IPS-18c (cell line): ENCODE results near the gene SUPT4H1.

ENCODE experiments used
- H3K4me3 ChIP-seq: 2 replicates; pipeline ENCODE4 v1.7.0; 2013; ENCODE audit warnings: low read depth, mild to moderate bottlenecking, low read length, moderate library complexity; ENCODE audit not compliant: insufficient read depth
- H3K9me3 ChIP-seq: one replicate; pipeline ENCODE4 v1.6.1; 2013; ENCODE audit warnings: mild to moderate bottlenecking, low read length, moderate library complexity; ENCODE audit not compliant: control insufficient read depth, insufficient read depth

Gene SUPT4H1

DNA sequence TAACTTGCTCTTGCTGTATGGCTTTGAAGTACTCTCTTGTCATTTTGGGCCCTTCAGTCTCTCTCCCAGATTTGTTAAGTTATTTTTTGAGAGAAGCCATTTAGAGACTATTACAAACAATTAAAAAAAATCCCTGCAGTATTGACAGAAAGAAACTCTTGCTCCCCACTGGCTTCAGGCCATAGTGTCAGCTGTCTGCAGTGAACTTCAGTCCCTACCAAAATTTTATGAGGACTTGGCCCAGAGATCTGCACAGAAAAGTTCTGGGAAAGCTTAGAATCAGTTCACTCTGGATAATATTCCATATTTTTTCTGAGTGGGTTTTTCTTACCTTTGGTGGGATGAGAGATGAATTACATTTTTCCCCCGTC, 30.9 kb upstream of the SUPT4H1 start:
- Histone ChIP-seq H3K4me3 (no peak overlapping the region), H3K9me3 (no peaks in the 10 kb centered on the region)

GRCh38 chr17:58382108-58382871, 30.3 kb upstream of the SUPT4H1 start:
- Histone ChIP-seq H3K9me3 (no peaks in the 10 kb centered on the region), H3K4me3 (no peak overlapping the region)

DNA sequence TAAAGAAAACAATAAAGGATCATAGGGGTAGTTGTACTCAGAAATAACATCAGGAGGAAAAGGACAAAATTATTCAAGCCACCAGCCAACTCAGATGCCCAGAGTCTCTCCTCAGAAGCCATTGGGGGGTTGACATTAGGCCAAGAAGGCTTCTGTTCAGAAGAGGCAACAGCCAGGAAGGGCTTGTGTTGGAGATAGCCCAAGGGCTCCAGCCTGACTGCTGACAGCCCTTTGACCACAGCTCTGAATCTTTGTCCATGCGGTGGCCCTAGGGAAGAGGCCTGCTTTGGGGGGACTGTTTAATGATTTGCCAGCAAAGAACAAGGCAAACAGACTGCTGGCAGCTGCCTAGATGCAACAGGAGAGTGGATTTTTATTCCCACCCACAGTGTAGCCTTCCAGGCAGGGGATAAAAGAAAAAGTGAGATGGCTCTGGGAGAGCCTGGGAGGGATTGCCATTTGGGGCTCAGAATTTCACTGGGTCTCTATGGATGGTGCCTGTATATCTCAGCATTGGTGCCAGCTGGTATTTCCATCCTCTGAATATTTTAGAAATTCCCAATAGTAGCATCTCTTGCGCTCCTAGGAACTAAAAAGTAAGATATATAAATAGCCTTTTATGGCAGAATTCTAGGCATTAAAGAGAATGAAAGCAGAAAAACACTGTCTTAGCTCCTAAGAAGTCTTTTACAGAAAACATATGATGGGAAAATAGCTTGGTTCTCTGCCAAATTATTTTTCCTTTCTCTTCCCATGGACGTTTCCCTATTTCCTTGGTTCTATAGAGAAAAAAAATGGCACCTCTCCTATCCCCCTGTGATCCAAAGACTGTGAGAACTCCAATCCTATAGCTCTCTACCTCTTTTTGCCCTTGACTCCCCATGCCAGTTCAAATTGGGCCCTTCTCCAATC, 29.4 kb upstream of the SUPT4H1 start:
- Histone ChIP-seq H3K9me3 (no peaks in the 10 kb centered on the region), H3K4me3 (no peak overlapping the region)

- Histone ChIP-seq H3K9me3 (no peaks in the 10 kb centered on the region), H3K4me3 (no peak overlapping the region)
Measured at GRCh38 chr17:58380207-58381123, 28.5 kb upstream of the SUPT4H1 start.

GRCh38 chr17:58379511-58379824, 27.5 kb upstream of the SUPT4H1 start:
- no peaks in the 10 kb centered on the region for H3K9me3 ChIP-seq
- no peak overlapping the region for H3K4me3 ChIP-seq

DNA sequence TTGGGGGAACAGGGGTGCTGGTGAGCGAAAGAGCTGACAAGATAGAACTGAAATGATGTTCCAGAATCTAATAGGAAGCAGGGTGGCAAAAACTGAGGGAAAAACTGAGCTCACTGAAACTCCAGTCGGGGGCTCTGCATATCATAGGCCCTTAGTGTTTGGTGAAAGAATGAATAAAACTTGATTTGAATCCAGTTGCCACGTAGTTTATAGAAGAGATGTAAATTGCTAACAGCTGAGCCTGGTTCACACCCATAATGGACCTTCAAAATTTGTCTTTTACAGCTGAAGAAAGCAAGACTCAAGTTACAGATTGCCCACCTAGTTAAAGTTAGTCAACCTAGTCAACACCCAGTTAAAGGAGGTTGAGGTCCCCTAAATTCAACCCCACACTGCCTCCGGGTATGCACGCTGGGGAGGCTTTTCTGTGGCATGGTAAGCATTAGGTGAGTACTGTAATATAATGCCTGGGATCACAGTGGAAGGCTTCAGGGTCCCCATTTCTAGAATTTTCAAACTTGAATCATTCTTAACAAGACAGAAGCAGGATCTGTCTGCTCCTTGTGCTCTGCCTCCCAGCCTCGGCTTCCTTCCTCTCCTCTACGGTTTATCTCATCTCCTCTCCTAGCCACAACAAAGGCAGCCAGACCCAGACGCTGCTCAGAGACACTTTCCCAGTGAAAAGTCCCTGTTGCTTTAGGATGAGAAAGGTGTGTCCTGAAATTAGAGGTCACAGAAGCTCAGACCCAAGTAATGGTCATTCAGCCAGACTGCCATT, 26.9 kb upstream of the SUPT4H1 start:
- H3K9me3 ChIP-seq = no peaks in the 10 kb centered on the region
- H3K4me3 ChIP-seq = no peak overlapping the region

DNA sequence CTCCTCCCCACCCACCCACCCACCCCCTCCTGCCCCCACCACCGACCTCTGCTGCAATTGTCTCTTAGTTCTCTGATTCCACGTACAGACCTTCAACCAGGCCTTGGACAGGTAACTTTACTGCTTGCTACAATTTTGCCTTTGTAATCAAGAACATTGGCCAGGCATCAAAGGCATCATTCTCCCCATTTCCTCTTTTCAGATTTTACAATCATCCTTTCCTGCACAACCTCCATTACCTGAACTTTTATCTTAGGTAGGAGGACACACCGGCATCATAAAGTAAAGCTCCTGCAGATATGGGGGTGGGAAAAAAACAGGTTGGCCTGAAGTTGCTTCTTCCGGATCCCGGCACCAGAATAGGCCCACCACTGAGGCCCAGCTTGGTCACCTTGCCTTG, 25.7 kb upstream of the SUPT4H1 start:
- no peaks in the 10 kb centered on the region for H3K9me3 ChIP-seq
- no peak overlapping the region for H3K4me3 ChIP-seq

GRCh38 chr17:58377093-58377601, 25.1 kb upstream of the SUPT4H1 start:
- no peaks in the 10 kb centered on the region for H3K9me3 ChIP-seq
- H3K4me3 ChIP-seq = no peak overlapping the region; the same call in 1 of the 2 replicates

DNA sequence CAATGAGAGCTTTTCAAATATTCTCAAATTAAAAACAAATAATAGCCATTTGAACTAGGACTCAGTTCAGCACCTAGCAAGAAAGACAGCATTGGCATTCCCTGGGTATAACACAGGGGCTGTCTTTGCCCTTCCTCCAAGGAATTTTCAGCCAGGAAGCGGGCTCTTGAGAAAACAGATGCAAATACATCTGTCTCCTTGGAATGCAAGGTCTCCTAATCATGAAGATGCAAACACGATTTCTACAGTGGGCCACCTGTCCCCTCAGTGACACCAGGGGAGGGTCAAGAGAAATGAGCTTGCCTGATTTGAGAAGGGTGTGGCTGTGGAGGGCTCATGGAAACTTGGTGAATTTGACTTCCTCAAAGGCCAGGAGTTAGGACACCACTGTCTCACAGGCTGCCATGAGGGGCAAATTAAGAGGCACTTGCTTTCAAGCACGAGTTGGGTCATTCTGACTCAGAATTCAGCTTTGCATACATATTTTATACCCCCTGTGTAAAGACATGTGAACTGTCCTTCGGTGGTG, 24.5 kb upstream of the SUPT4H1 start:
- no peak overlapping the region for H3K4me3 ChIP-seq
- no peaks in the 10 kb centered on the region for H3K9me3 ChIP-seq

DNA sequence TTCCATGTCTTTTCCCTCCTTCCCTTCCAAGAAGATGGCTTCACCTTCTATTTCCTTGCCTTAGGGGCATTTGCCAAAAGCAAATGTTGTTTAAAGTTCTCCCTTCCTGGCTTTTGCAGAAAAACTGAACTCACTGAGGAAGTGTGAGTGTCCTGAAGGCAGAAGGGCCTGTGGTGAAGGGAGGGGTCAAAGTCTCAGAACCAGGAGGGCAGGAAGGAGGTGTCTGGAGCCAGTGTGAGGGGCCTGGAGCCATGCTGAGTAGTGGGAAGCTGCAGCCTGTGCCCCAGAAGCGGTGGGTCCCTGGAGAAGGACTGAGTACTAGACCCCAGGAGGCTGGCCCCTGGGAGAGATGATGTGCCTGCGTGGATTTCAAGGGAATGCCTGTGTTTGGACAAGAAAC, 23.8 kb upstream of the SUPT4H1 start:
- Histone ChIP-seq H3K9me3 (no peaks in the 10 kb centered on the region), H3K4me3 (no peak overlapping the region)

GRCh38 chr17:58375256-58375655, 23.3 kb upstream of the SUPT4H1 start:
- Histone ChIP-seq H3K9me3 (no peaks in the 10 kb centered on the region), H3K4me3 (no peak overlapping the region)

DNA sequence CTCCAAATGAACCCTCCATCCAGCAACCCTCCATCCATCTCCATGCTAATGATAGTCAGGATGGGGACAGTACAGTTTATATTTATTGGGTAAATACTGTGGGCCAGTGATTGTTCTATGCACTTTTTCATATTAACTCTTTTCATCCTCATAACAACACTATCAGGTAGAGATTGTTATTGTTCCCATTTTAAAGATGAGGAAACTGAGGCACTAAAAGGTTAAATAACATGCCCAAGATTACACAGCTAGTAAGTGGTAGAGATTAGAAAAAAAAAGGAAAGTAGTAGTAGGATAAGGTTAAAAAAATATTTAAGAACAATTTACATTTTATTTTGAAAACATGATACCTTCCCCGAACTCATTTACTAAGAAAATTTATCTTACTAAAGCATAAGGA, 21.9 kb upstream of the SUPT4H1 start:
- Histone ChIP-seq H3K4me3 (no peak overlapping the region), H3K9me3 (no peaks in the 10 kb centered on the region)

DNA sequence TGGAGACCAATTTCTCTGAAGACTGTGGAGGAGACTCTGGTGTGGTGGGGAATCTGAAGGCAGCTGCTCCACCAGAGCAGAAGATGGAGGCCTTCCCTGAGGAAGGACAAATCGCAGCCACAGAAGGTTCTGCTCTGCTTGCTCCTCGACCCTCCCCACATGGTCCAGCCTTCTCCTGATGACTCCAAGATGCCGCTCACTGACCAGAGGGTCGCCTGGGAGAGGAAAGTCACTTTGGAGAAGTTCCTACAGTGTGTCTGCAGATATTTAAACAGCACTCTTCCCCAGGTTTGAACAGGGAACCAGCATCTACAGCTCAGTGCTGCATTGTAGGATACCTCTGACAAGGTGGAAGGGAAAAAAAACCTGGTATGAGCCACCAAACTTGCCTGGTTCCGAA, 21.0 kb upstream of the SUPT4H1 start:
- no peak overlapping the region for H3K4me3 ChIP-seq
- no peaks in the 10 kb centered on the region for H3K9me3 ChIP-seq

DNA sequence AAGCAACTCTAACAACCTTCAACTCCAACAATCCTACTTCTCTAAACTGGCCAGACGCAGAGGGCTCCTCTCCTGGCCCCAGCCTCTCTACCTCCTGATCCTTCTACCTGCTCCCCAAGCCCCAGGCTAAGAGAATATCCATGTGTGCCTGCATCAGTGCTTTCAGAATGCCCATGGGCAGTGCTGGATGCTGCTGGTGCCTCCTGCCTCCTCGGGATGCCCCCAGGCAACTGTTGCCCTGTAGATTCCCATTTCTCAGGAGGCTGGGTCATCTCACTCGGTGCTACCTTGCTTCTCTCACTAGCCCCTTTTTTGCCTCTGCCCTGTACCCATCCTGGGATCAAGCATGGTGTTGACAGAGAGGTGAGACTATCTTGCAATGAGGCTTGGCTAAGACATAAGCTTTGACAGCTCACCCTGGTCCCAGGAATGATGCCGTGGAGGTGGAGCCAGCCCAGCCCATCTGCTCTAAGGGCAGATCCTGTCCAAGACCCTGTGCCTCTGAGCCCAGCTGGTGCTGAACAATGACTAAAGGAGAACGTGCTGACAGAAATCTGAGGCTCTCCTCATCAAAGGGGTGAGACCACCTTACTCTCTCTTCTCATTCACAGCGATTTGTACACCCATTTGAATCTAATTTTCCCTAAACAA, 19.4 kb upstream of the SUPT4H1 start:
- no peaks in the 10 kb centered on the region for H3K9me3 ChIP-seq
- no peak overlapping the region for H3K4me3 ChIP-seq

- Histone ChIP-seq H3K4me3 (no peak overlapping the region), H3K9me3 (no peaks in the 10 kb centered on the region)
Measured at GRCh38 chr17:58370716-58371115, 18.7 kb upstream of the SUPT4H1 start.

- Histone ChIP-seq H3K9me3 (no peaks in the 10 kb centered on the region), H3K4me3 (no peak overlapping the region)
Measured at GRCh38 chr17:58370309-58370708, 18.3 kb upstream of the SUPT4H1 start.
